Body of pancreas (tissue), 4 donors: Measurements from ENCODE around the gene CDCP1. TPM values are rescaled to one million over a fixed set of nuclear protein-coding genes. Genes with fewer than 3 reads are reported as not detected.
A peak's percentile ranks its signal among the peaks of the same experiment; 100 is the strongest.
"Not testable (repeated sequence)": the region's sequence is repeated elsewhere in the genome, so short reads cannot be mapped to it uniquely, and the experiment has no call there.

Source experiments
- ATAC-seq: fragments of 150-250 bp; one replicate; pipeline ENCODE4 v1.9.1; 2016
- DNase-seq, 4 donors: peaks; one replicate each; pipeline ENCODE4 v3.0.0-alpha.2; 2019
- H3K27ac ChIP-seq, 4 donors: fragments of 200-600 bp; sonication (generic); 1 replicate in 3 of 4; 2 replicates in 1 of 4; pipeline versions ENCODE4 v1.5.1 to v1.6.1; 2016 to 2019; ENCODE audit warnings: mild to moderate bottlenecking in 1 of 4, mixed read lengths in 1 of 4, moderate library complexity in 1 of 4
- H3K27me3 ChIP-seq, 2 donors: fragments of 200-600 bp; sonication (generic); one replicate each; pipeline ENCODE4 v1.6.0; 2016; ENCODE audit warnings: mild to moderate bottlenecking in 1 of 2
- H3K36me3 ChIP-seq, 2 donors: fragments of 200-600 bp; sonication (generic); replicated peaks in 1 of 2; 2 replicates each; pipeline ENCODE4 v1.5.1; 2016; ENCODE audit warnings: low read depth in 2 of 2; ENCODE audit not compliant: insufficient read depth in 1 of 2
- H3K4me1 ChIP-seq: fragments of 200-600 bp; sonication (generic); one replicate; pipeline ENCODE4 v1.6.0; 2016
- H3K4me3 ChIP-seq, 2 donors: fragments of 200-600 bp; sonication (generic); 1 replicate in 1 of 2; 2 replicates in 1 of 2; pipeline ENCODE4 v1.5.1; 2016 to 2019
- H3K9me3 ChIP-seq, 3 donors: fragments of 200-600 bp; sonication (generic); 1 replicate in 2 of 3; 2 replicates in 1 of 3; pipeline ENCODE4 v1.5.1; 2016
- CTCF ChIP-seq, 7 experiments: fragments of 450-650 bp in 4 of 7; fragments of 200-600 bp in 3 of 7; sonication (generic) in 3 of 7; IDR thresholded peaks; one replicate each; pipeline ENCODE4 v1.5.1; 2016 to 2019; ENCODE audit warnings: antibody characterized with exemption in 7 of 7
- POLR2A ChIP-seq, 3 donors: fragments of 450-650 bp; IDR thresholded peaks; one replicate each; pipeline ENCODE4 v1.6.1; 2016; ENCODE audit warnings: antibody characterized with exemption in 3 of 3, mild to moderate bottlenecking in 2 of 3
- WGBS, 2 donors: methylation state at CpG; one replicate each; pipeline ENCODE4 v1.1.5; 2017; 5-methylcytosine and 5-hydroxymethylcytosine counted together
- intact Hi-C: fragments of 100-400 bp; cut with DNase I; formaldehyde crosslinking; loops from one replicate; pipeline ENCODE4 v1.15.1; 2023
- total RNA-seq, 2 donors: library from RNA; depleted of rRNA; stranded (reverse); fragments of >200 nt; gene quantifications; one replicate each; pipeline ENCODE4 v1.1.0, GENCODE V29; 2016

Gene CDCP1
- total RNA-seq, 2 donors from 2014 or later = 6.2 to 6.3 TPM

- Histone ChIP-seq H3K27me3 (no peaks in the 10 kb centered on the region), H3K4me1 (peaks cover 8% of the 10 kb centered on the region), H3K27ac (no peak overlapping the region), H3K4me3 (no peak overlapping the region), H3K36me3 (no peaks in the 10 kb centered on the region), H3K9me3 (no peaks in the 10 kb centered on the region)
- ATAC-seq (no peak), DNase-seq (no peak)
- TF ChIP-seq CTCF (IDR thresholded peaks at IDR 0.05) = no peak
- no peak for TF ChIP-seq POLR2A (IDR thresholded peaks at IDR 0.05)
- whole genome bisulfite sequencing, 2 donors = 62 to 74% methylated on average over 2 of the region's 2 CpGs
- intact Hi-C loops = no loop called here
These were observed 2.7 kb upstream of the CDCP1 start for GRCh38 chr3:45148921-45149320.

GRCh38 chr3:45145223-45145622 is 955 bp downstream of the CDCP1 start:
- intact Hi-C loops = no loop called here
- peak; percentile 49 for ATAC-seq
- no peaks in the 10 kb centered on the region for H3K9me3 ChIP-seq
- TF ChIP-seq POLR2A (IDR thresholded peaks at IDR 0.05) (peak in 1 of 3 donors; percentile 26), CTCF (IDR thresholded peaks at IDR 0.05) (no peak)
- 2 to 6% methylated on average over 15 of the region's 15 CpGs for WGBS, 2 donors
- H3K4me3 ChIP-seq = peak overlapping the region; percentile 49 to 80
- H3K36me3 ChIP-seq = no peaks in the 10 kb centered on the region
- no peaks in the 10 kb centered on the region for H3K27me3 ChIP-seq
- H3K4me1 ChIP-seq = peaks cover 11% of the 10 kb centered on the region
- H3K27ac ChIP-seq = peak overlapping the region; percentile 3 to 76 (median 72)
- DNase-seq = peak in 3 of 4 donors; percentile 55 to 69 (median 59)

- ATAC-seq (no peak), DNase-seq (peak in 1 of 4 donors; percentile 40)
- TF ChIP-seq CTCF (IDR thresholded peaks at IDR 0.05) (no peak), POLR2A (IDR thresholded peaks at IDR 0.05) (no peak)
- no peak overlapping the region for H3K4me3 ChIP-seq
- H3K27me3 ChIP-seq = no peaks in the 10 kb centered on the region
- WGBS, 2 donors = 83 to 86% methylated on average over 6 of the region's 6 CpGs
- H3K4me1 ChIP-seq = peaks cover 24% of the 10 kb centered on the region
- no peaks in the 10 kb centered on the region for H3K9me3 ChIP-seq
- intact Hi-C loops = no loop called here
- peak overlapping the region in 1 of 4 donors; percentile 68 for H3K27ac ChIP-seq
- H3K36me3 ChIP-seq = no peaks in the 10 kb centered on the region
These were observed 2.2 kb downstream of the CDCP1 start for GRCh38 chr3:45143673-45144671.

DNA sequence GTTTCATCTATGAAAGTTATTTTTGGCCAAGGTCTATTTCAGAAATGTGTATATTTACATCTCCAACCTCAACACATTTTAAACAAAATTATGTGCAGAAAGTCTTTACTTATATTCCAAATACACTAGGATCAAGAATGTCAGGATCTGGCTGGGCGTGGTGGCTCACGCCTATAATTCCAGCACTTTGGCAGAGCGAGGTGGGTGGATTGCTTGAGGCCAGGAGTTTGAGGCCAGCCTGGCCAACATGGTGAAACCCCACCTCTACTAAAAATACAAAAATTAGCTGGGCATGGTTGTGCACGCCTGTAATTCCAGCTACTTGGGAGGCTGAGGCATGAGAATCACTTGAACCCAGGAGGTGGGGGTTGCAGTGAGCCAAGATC is 5.4 kb downstream of the CDCP1 start:
- H3K9me3 ChIP-seq, DNase-seq, H3K27ac ChIP-seq, H3K27me3 ChIP-seq, intact Hi-C loops, ATAC-seq, H3K36me3 ChIP-seq, H3K4me3 ChIP-seq: not testable (repeated sequence)
- H3K4me1 ChIP-seq = peaks cover 42% of the 10 kb centered on the region
- 85 to 91% methylated on average over 4 of the region's 4 CpGs for WGBS, 2 donors

GRCh38 chr3:45140141-45140769 is 5.9 kb downstream of the CDCP1 start:
- Histone ChIP-seq H3K36me3 (no peaks in the 10 kb centered on the region), H3K9me3 (no peaks in the 10 kb centered on the region), H3K4me3 (no peak overlapping the region), H3K27me3 (no peaks in the 10 kb centered on the region), H3K4me1 (peaks cover 45% of the 10 kb centered on the region), H3K27ac (no peak overlapping the region)
- no peak for TF ChIP-seq POLR2A (IDR thresholded peaks at IDR 0.05)
- no peak for TF ChIP-seq CTCF (IDR thresholded peaks at IDR 0.05)
- ATAC-seq (no peak), DNase-seq (peak in 2 of 4 donors; percentile 31 to 47)
- intact Hi-C loops = no loop called here
- 56 to 60% methylated on average over 8 of the region's 8 CpGs for WGBS, 2 donors
